GM12801 (cell line): ENCODE measurements around the gene ATP6V1A.

Source experiments
- TF ChIP-seq, protein P1 (sequence below): IDR thresholded peaks from one replicate; pipeline ENCODE4 v1.5.1; 2011; ENCODE audit warnings: control low read depth; ENCODE audit not compliant: insufficient read length; ENCODE audit errors: extremely low read depth

Gene ATP6V1A

DNA sequence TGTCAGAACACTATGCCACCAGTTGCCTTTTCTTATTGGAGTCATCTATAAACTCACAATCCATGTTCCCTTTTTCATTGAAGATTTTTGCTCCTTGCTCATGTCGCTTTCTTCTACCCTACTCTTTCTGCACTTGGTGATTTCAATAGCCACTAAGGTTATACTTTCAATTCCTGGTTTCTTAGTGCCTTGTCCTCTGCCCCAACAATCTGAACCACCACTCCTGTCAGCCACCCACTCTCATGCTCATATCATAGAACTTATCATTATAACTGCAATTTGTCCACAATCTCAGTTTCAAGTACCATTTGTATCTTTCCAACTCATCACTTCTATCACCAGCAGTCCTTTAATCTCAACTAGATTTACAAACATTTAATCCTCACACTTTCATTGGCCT, 81.8 kb downstream of the ATP6V1A start:
- TF ChIP-seq, protein P1, sequence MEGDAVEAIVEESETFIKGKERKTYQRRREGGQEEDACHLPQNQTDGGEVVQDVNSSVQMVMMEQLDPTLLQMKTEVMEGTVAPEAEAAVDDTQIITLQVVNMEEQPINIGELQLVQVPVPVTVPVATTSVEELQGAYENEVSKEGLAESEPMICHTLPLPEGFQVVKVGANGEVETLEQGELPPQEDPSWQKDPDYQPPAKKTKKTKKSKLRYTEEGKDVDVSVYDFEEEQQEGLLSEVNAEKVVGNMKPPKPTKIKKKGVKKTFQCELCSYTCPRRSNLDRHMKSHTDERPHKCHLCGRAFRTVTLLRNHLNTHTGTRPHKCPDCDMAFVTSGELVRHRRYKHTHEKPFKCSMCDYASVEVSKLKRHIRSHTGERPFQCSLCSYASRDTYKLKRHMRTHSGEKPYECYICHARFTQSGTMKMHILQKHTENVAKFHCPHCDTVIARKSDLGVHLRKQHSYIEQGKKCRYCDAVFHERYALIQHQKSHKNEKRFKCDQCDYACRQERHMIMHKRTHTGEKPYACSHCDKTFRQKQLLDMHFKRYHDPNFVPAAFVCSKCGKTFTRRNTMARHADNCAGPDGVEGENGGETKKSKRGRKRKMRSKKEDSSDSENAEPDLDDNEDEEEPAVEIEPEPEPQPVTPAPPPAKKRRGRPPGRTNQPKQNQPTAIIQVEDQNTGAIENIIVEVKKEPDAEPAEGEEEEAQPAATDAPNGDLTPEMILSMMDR, result no peak

DNA sequence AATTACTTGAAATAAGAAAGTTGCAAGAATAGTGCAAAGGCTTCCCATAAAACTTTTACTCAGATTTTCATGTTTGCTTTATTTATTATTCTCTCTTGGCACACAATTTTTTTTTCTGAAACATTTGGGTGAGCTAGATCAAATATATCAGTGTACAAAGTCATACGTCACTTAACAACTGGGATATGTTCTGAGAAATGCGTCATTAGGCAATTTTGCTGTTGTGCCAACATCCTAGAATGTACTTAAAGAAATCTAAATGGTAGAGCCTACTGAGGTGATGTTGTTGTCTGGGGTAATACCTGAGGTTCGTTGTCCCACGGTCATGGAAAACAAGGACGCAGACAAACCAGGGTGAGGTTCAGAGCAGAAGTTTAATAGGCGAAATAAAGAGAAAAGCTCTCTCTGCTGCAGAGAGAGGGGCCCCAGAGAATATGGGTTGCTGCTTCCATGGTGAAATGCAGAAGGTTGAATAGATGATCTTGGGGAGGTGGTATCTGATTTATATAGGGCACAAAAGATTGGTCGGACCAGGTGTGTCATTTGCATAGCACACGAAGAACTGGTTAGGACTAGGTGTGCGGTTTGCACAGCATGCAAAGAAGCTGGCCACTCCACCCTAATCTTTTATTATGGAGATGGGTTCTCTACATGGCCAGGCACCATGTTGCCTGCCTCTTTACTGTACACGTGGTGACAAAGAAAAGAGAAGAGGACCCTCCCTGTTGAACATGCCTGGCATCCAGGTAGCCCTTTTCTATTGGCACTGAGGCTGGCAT, 82.9 kb downstream of the ATP6V1A start:
- TF ChIP-seq, protein P1, result no peak

DNA sequence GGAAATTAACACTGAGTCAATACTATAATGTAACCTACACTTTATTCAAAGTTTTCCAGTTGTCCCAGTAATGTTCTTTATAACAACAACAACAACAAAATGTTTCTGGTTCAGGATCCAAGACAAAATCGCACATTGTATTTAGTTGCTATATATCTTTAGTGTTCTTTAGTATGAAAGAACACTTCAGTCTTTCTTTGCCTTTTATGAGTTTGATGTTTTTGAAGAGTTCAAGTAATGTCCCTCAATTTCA, 84.2 kb downstream of the ATP6V1A start:
- TF ChIP-seq, protein P1, result no peak

DNA sequence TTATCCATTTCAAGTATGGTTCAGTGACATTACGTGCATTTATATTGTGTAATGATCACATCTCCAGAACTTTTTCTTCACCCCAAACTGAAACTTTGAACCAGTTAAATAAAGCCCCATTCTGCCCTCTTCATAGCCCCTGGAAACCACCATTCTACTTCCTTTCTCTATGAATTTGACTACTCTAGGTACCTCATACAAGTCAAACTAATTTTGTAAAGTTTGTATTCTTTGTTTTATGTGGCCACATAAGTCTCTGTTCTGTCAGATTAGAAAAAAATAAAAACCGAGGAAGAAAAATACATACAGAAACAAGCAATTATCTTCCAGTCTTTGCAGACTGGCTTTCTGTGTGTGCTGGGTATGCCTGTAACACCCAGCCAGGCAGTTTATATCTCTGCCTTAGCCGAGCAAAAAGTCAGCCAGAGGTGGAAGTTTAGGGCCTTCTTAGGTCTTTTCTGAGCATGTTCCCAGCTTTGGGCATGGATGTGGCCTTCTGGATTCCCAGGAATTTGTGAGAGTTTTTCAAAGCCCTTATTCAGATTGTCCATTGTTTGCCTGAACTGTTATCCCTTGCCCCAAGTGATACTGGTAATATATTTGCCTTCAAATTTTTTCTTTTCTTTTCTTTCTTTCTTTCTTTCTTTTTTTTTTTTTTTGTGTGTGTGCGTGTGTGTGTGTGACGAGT, 85.8 kb downstream of the ATP6V1A start:
- TF ChIP-seq, protein P1, result no peak

DNA sequence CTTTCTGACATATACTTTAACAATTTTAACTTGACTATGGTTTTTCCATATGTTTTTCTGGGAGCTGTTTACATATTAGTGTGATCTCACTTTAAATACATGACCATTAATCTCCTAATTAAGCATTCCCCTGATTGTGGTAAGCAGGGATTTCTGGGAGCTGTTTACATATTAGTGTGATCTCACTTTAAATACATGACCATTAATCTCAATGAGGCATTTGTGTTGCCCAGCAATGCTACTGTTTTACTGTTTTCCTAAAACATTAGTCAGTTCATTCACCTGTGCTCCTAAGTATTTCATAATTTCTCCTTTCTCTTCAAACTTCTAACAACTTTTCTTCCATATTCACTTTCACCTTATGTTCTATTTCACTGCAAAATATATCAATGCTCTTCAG, 88.1 kb downstream of the ATP6V1A start:
- TF ChIP-seq, protein P1, result no peak

DNA sequence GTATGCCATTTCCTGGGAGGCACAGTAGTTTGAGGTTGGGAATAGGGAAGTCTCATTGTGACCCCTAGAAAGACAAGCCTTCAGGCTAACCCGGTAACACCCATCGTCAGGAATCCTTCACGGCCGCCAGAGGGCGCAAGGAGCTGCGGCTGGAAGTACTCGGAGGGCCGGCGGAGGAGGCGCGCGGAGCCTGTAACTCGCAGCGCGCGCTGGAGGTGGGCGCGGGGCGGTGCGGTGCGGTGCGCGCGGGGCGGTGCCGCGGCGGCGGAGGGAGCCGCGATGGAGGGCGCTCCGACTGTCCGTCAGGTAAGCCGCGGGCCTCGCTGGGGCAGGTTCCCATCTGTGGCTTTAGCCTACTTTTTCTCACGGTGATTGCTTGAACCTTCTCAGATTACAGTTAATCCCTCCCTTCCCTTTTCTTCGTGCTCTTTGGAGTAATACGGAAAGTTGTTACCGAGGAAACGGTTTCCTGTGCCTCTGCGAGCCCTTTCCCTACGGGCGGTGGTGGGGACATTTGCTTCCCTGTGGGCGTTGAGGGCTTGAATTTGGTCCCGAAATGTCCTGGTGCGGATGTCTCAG, 91.9 kb downstream of the ATP6V1A start, which contains the start of gene GRAMD1C:
TSS of gene GRAMD1C (plus strand) at position 158 of the 579 bp plus-strand sequence. CDS start at position 280, 122 bp downstream.
- TF ChIP-seq, protein P1, result no peak

DNA sequence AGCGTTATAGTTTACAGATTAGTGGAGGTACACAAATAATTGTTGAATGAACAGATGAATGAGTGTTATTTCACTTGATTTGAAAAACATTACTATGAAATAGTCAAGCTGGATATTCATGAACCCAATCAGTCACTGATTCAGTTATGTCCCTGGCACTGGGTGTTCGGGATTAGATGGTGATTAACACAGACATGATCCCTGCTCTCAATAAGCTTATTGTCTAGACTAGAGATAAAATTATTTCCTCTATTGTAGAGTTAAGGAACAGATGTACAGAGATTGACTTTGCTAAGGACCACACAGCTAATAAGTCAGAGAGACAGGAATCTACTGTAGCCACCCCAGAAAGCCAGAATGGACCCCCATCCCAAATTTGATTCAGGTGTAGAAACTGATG, 92.7 kb downstream of the ATP6V1A start:
- TF ChIP-seq, protein P1, result no peak
